ENCODE measurements around the gene ARHGEF38. TPM values are rescaled to one million over a fixed set of nuclear protein-coding genes. Genes with fewer than 3 reads are reported as not detected.

Gene ARHGEF38
- total RNA-seq, 1 donor from 2014 or later, result not detected

GRCh38 chr4:105712766-105713165 lies 160.3 kb downstream of the ARHGEF38 start:
- Histone ChIP-seq H3K4me3 (ENCODE audit: insufficient read depth, low read depth, low read length) (no peak overlapping the region), H3K27ac (ENCODE audit: low read depth, low read length) (no peak overlapping the region), H4K20me1 (ENCODE audit: insufficient read depth, low read length) (peaks cover 2% of the 10 kb centered on the region), H3K36me3 (ENCODE audit: insufficient read depth, low read length) (no peaks in the 10 kb centered on the region), H3K4me1 (ENCODE audit: insufficient read depth, low read length) (peaks cover 12% of the 10 kb centered on the region), H3K4me2 (ENCODE audit: low read length) (no peak overlapping the region), H2AFZ (ENCODE audit: low read depth, low read length) (no peak overlapping the region), H3K79me2 (ENCODE audit: insufficient read depth, low read length) (peaks cover 53% of the 10 kb centered on the region), H3K9me3 (ENCODE audit: insufficient read depth, low read depth, low read length) (no peaks in the 10 kb centered on the region), H3K9ac (ENCODE audit: low read length) (no peak overlapping the region), H3K27me3 (ENCODE audit: insufficient read depth, low read length) (no peaks in the 10 kb centered on the region)
- no peak for TF ChIP-seq EZH2 (IDR thresholded peaks at IDR 0.05; ENCODE audit: insufficient read depth, low read length)
- TF ChIP-seq CTCF (IDR thresholded peaks at IDR 0.05; ENCODE audit: insufficient read depth, low read depth, low read length), result no peak
- DNase-seq (ENCODE audit: low read depth) (no peak), FAIRE-seq (no peak)
- Mint-ChIP-seq H3K4me1 (ENCODE audit: low read depth, unreplicated experiment) (no peaks in the 10 kb centered on the region), H3K27me3 (ENCODE audit: low read depth, unreplicated experiment) (no peaks in the 10 kb centered on the region), H3K4me3 (ENCODE audit: unreplicated experiment) (no peak overlapping the region), H3K9me3 (ENCODE audit: unreplicated experiment) (no peaks in the 10 kb centered on the region), H3K27ac (ENCODE audit: unreplicated experiment) (no peak overlapping the region), H3K36me3 (ENCODE audit: low read depth, unreplicated experiment) (peaks cover 4% of the 10 kb centered on the region)

- peaks cover 4% of the 10 kb centered on the region for H3K36me3 Mint-ChIP-seq (ENCODE audit: low read depth, unreplicated experiment)
- H3K36me3 ChIP-seq (ENCODE audit: insufficient read depth, low read length), result no peaks in the 10 kb centered on the region
- peak overlapping the region; percentile 77 for H3K4me2 ChIP-seq (ENCODE audit: low read length)
- H3K4me1 ChIP-seq (ENCODE audit: insufficient read depth, low read length), result peaks cover 12% of the 10 kb centered on the region
- H3K27ac ChIP-seq (ENCODE audit: low read depth, low read length), result peak overlapping the region; percentile 31
- DNase-seq (ENCODE audit: low read depth) (peak; percentile 25), FAIRE-seq (no peak)
- H3K9ac ChIP-seq (ENCODE audit: low read length), result peak overlapping the region; percentile 45
- H3K4me3 ChIP-seq (ENCODE audit: insufficient read depth, low read depth, low read length), result peak overlapping the region; percentile 30
- H2AFZ ChIP-seq (ENCODE audit: low read depth, low read length), result peak overlapping the region; percentile 20
- peaks cover 2% of the 10 kb centered on the region for H4K20me1 ChIP-seq (ENCODE audit: insufficient read depth, low read length)
- H3K27me3 Mint-ChIP-seq (ENCODE audit: low read depth, unreplicated experiment), result no peaks in the 10 kb centered on the region
- no peaks in the 10 kb centered on the region for H3K9me3 Mint-ChIP-seq (ENCODE audit: unreplicated experiment)
- no peaks in the 10 kb centered on the region for H3K9me3 ChIP-seq (ENCODE audit: insufficient read depth, low read depth, low read length)
- H3K4me3 Mint-ChIP-seq (ENCODE audit: unreplicated experiment), result no peak overlapping the region
- TF ChIP-seq CTCF (IDR thresholded peaks at IDR 0.05; ENCODE audit: insufficient read depth, low read depth, low read length), result no peak
- H3K27me3 ChIP-seq (ENCODE audit: insufficient read depth, low read length), result no peaks in the 10 kb centered on the region
- H3K27ac Mint-ChIP-seq (ENCODE audit: unreplicated experiment), result no peak overlapping the region
- no peaks in the 10 kb centered on the region for H3K4me1 Mint-ChIP-seq (ENCODE audit: low read depth, unreplicated experiment)
- peaks cover 42% of the 10 kb centered on the region for H3K79me2 ChIP-seq (ENCODE audit: insufficient read depth, low read length)
Measured at GRCh38 chr4:105714071-105714521, 161.7 kb downstream of the ARHGEF38 start.

GRCh38 chr4:105714932-105715331 lies 162.5 kb downstream of the ARHGEF38 start:
- no peak overlapping the region for H2AFZ ChIP-seq (ENCODE audit: low read depth, low read length)
- no peaks in the 10 kb centered on the region for H3K27me3 ChIP-seq (ENCODE audit: insufficient read depth, low read length)
- TF ChIP-seq CTCF (IDR thresholded peaks at IDR 0.05; ENCODE audit: insufficient read depth, low read depth, low read length) (no peak), EZH2 (IDR thresholded peaks at IDR 0.05; ENCODE audit: insufficient read depth, low read length) (no peak)
- peaks cover 2% of the 10 kb centered on the region for H4K20me1 ChIP-seq (ENCODE audit: insufficient read depth, low read length)
- Mint-ChIP-seq H3K4me3 (ENCODE audit: unreplicated experiment) (no peak overlapping the region), H3K4me1 (ENCODE audit: low read depth, unreplicated experiment) (no peaks in the 10 kb centered on the region), H3K36me3 (ENCODE audit: low read depth, unreplicated experiment) (peaks cover 4% of the 10 kb centered on the region), H3K27me3 (ENCODE audit: low read depth, unreplicated experiment) (no peaks in the 10 kb centered on the region), H3K27ac (ENCODE audit: unreplicated experiment) (no peak overlapping the region), H3K9me3 (ENCODE audit: unreplicated experiment) (no peaks in the 10 kb centered on the region)
- no peak for DNase-seq (ENCODE audit: low read depth)
- no peaks in the 10 kb centered on the region for H3K36me3 ChIP-seq (ENCODE audit: insufficient read depth, low read length)
- FAIRE-seq, result no peak
- H3K9me3 ChIP-seq (ENCODE audit: insufficient read depth, low read depth, low read length), result no peaks in the 10 kb centered on the region
- no peak overlapping the region for H3K9ac ChIP-seq (ENCODE audit: low read length)
- peaks cover 5% of the 10 kb centered on the region for H3K4me1 ChIP-seq (ENCODE audit: insufficient read depth, low read length)
- no peak overlapping the region for H3K27ac ChIP-seq (ENCODE audit: low read depth, low read length)
- H3K4me3 ChIP-seq (ENCODE audit: insufficient read depth, low read depth, low read length), result no peak overlapping the region
- H3K4me2 ChIP-seq (ENCODE audit: low read length), result no peak overlapping the region
- peaks cover 34% of the 10 kb centered on the region for H3K79me2 ChIP-seq (ENCODE audit: insufficient read depth, low read length)

All from astrocyte (in vitro differentiated cells and primary cell).